ENCODE results near the gene USH1C. TPM values are rescaled to one million over a fixed set of nuclear protein-coding genes. Genes with fewer than 3 reads are reported as not detected.

USH1C gene
- total and polyA plus RNA-seq, 9 of the 15 experiments (the other 6 are each of a cell fraction or from before 2014, with no cell fraction given): 0.04 TPM; not detected in 8

- no peaks in the 10 kb centered on the region for H3K36me3 ChIP-seq (ENCODE audit: control insufficient read depth, insufficient read depth, low read length)
- ATAC-seq: no peak
- ChIA-PET POLR2A (no interaction called here), CTCF (ENCODE audit: low intra/inter-chr PET ratio) (no interaction called here)
- H3K4me3 ChIP-seq: no peak overlapping the region
- TF ChIP-seq TEAD2 (tag; IDR thresholded peaks at IDR 0.05) (no peak), HMG20A (CRISPR knock-in tag; conservative IDR thresholded peaks at IDR 0.05) (no peak), FOSL1 (tag; conservative IDR thresholded peaks at IDR 0.05) (no peak), ELF4 (CRISPR knock-in tag; IDR thresholded peaks at IDR 0.05) (no peak), TRIM25 (IDR thresholded peaks at IDR 0.05; ENCODE audit: borderline replicate concordance) (no peak), THRB (CRISPR knock-in tag; conservative IDR thresholded peaks at IDR 0.05) (no peak), RAD21 (CRISPR knock-in tag; conservative IDR thresholded peaks at IDR 0.05 in 1 of 2, IDR thresholded peaks at IDR 0.05 in 1 of 2) (no peak), SNIP1 (IDR thresholded peaks at IDR 0.05; ENCODE audit: low read depth) (no peak)
- peaks cover 4% of the 10 kb centered on the region; the same call in 1 of the 2 replicates for H4K20me1 ChIP-seq (replicated peaks; ENCODE audit: control insufficient read depth, insufficient read depth, low read length)
- no peak overlapping the region for H3K27ac ChIP-seq (ENCODE audit: extremely low read depth, low read depth, low read length)
- no peaks in the 10 kb centered on the region for H3K9me3 ChIP-seq (replicated peaks; ENCODE audit: control insufficient read depth, insufficient read depth, low read depth, low read length)
- no peak overlapping the region for H3K9ac ChIP-seq (ENCODE audit: insufficient read depth in 1 of 2, low read depth in 2 of 2, low read length in 2 of 2)
- intact Hi-C loops (cut with micrococcal nuclease): no loop called here
- peaks cover 9 to 38% of the 10 kb centered on the region in 2 experiments; a peak in 4 of 5 replicates for H3K27me3 ChIP-seq (ENCODE audit: control insufficient read depth in 2 of 2, insufficient read depth in 2 of 2, low read length in 2 of 2)
- BruUV-seq (replicated peaks): no TSS peak
- no peaks in the 10 kb centered on the region for H3K9me1 ChIP-seq (ENCODE audit: control insufficient read depth, insufficient read depth, low read length)
- FAIRE-seq: no peak
- H3K4me2 ChIP-seq (ENCODE audit: insufficient read depth, low read length): no peak overlapping the region
- in situ Hi-C loops (cut with MboI): no loop called here
- 8% methylated on average over 9 of the region's 9 CpGs for WGBS (ENCODE audit: insufficient coverage, low coverage, missing lambda C conversion rate)
- no peaks in the 10 kb centered on the region for H3K79me2 ChIP-seq (ENCODE audit: control insufficient read depth, insufficient read depth, low read length)
- no peak for DNase-seq (ENCODE audit: extremely low read depth in 1 of 4, low spot score in 3 of 4)
- no peak overlapping the region for H2AFZ ChIP-seq (ENCODE audit: low read depth, low read length)
- peaks cover 0 to 11% of the 10 kb centered on the region in 2 experiments; a peak in 2 of 5 replicates for H3K4me1 ChIP-seq (replicated peaks in 1 of 2; ENCODE audit: control insufficient read depth in 2 of 2, insufficient read depth in 2 of 2, low read length in 2 of 2)
Measured at GRCh38 chr11:17574141-17575091, 30.2 kb upstream of the USH1C start.
